Sigmoid colon (tissue), 7 donors: ENCODE data around the gene XCL1. TPM values are rescaled to one million over a fixed set of nuclear protein-coding genes. Genes with fewer than 3 reads are reported as not detected.

Source experiments
- polyA plus RNA-seq, 3 donors: library from polyadenylated mRNA; stranded (reverse); fragments of 200-250 nt; gene quantifications; one replicate each; pipeline ENCODE4 v1.2.3, GENCODE V29; 2013
- total RNA-seq, 4 donors: library from RNA; depleted of rRNA; stranded (reverse); fragments of >200 nt; gene quantifications; one replicate each; pipeline ENCODE4 v1.1.0, GENCODE V29; 2016
- donor health status: healthy with polysubstance abuse.
- donor health status: Bipolar disorder and iron deficiency.
- donor health status: healthy.

Gene XCL1
- total and polyA plus RNA-seq, 7 donors, result 0.33 to 0.83 (median 0.50) TPM; not detected in 4

Other genes starting within 250 kb of the XCL1 start
- gene XCL2, start 32.6 kb upstream of the XCL1 start, total RNA-seq, result 1 to 10 TPM in 1 of 4 donors, not detected in 3; 1.9 TPM
- gene XCL2, start 32.6 kb upstream of the XCL1 start, polyA plus RNA-seq, result 1 to 10 TPM in 1 of 3 donors, not detected in 2; 1.4 TPM
- gene DPT, start 152.6 kb downstream of the XCL1 start, total RNA-seq, result 100 to 1,000 TPM; 249 to 519 (median 301) TPM
- 100 to 1,000 TPM in 1 of 3 donors, 10 to 100 TPM in 1, 1 to 10 TPM in 1; 2.1 to 128 (median 25.4) TPM for gene DPT, start 152.6 kb downstream of the XCL1 start, polyA plus RNA-seq